Tibial nerve (tissue), 4 donors: ENCODE data around the gene AMBRA1. TPM values are rescaled to one million over a fixed set of nuclear protein-coding genes. Genes with fewer than 3 reads are reported as not detected.

Source experiments
- DNase-seq, 2 donors: peaks; one replicate each; pipeline ENCODE4 v3.0.0-alpha.2; 2019; ENCODE audit warnings: low spot score in 2 of 2
- H3K27ac ChIP-seq, 4 donors: fragments of 200-600 bp; sonication (generic) in 3 of 4; one replicate each; pipeline ENCODE4 v1.5.1; 2017 to 2019; ENCODE audit warnings: mild to moderate bottlenecking in 1 of 4
- H3K27me3 ChIP-seq, 2 donors: fragments of 200-600 bp; sonication (generic) in 1 of 2; one replicate each; pipeline versions ENCODE4 v1.5.1 to v1.6.0; 2017 to 2019
- H3K36me3 ChIP-seq, 3 donors: fragments of 200-600 bp; sonication (generic); one replicate each; pipeline ENCODE4 v1.5.1; 2018 to 2019
- H3K4me1 ChIP-seq, 4 donors: fragments of 200-600 bp; sonication (generic) in 3 of 4; one replicate each; pipeline ENCODE4 v1.5.1; 2017 to 2019
- H3K4me3 ChIP-seq, 4 donors: fragments of 200-600 bp; sonication (generic) in 3 of 4; one replicate each; pipeline ENCODE4 v1.5.1; 2017 to 2019; ENCODE audit warnings: mild to moderate bottlenecking in 1 of 4, moderate library complexity in 1 of 4
- H3K9me3 ChIP-seq, 4 donors: fragments of 200-600 bp; sonication (generic) in 3 of 4; one replicate each; pipeline ENCODE4 v1.5.1; 2017 to 2019
- CTCF ChIP-seq, 5 experiments: fragments of 200-600 bp in 3 of 5; fragments of 450-650 bp in 2 of 5; sonication (generic) in 3 of 5; IDR thresholded peaks; one replicate each; pipeline ENCODE4 v1.5.1; 2016 to 2019; ENCODE audit warnings: antibody characterized with exemption in 5 of 5, mild to moderate bottlenecking in 3 of 5, moderate library complexity in 2 of 5
- EP300 ChIP-seq, 2 donors: sonication (generic); formaldehyde crosslinking; IDR thresholded peaks; one replicate each; pipeline ENCODE4 v1.6.1; 2017; ENCODE audit warnings: antibody characterized with exemption in 2 of 2, mild to moderate bottlenecking in 1 of 2
- POLR2A ChIP-seq, 2 donors: fragments of 450-650 bp; IDR thresholded peaks; one replicate each; pipeline ENCODE4 v1.6.1; 2017; ENCODE audit warnings: antibody characterized with exemption in 2 of 2, mild to moderate bottlenecking in 2 of 2, moderate library complexity in 2 of 2
- WGBS, 2 donors: methylation state at CpG; one replicate each; pipeline ENCODE4 v1.1.5; 2018; 5-methylcytosine and 5-hydroxymethylcytosine counted together
- total RNA-seq, 4 donors: library from RNA; depleted of rRNA; stranded (reverse); fragments of >200 nt; gene quantifications; one replicate each; pipeline ENCODE4 v1.1.0, GENCODE V29; 2016

Gene AMBRA1
- total RNA-seq, 4 donors from 2014 or later = 31.0 to 43.7 (median 35.8) TPM

- DNase-seq = no peak
- Histone ChIP-seq H3K36me3 (peaks cover 0 to 43% (median 0%) of the 10 kb centered on the region in 3 donors), H3K4me3 (no peak overlapping the region), H3K27me3 (no peaks in the 10 kb centered on the region), H3K4me1 (peaks cover 0 to 4% (median 0%) of the 10 kb centered on the region in 4 donors), H3K9me3 (no peaks in the 10 kb centered on the region), H3K27ac (no peak overlapping the region)
- 73 to 75% methylated on average over 6 of the region's 6 CpGs for WGBS, 2 donors
- TF ChIP-seq CTCF (IDR thresholded peaks at IDR 0.05) (no peak), POLR2A (IDR thresholded peaks at IDR 0.05) (no peak), EP300 (IDR thresholded peaks at IDR 0.05) (no peak)
Measured at GRCh38 chr11:46437122-46437689, 156.6 kb downstream of the AMBRA1 start.

GRCh38 chr11:46436113-46436512 is 157.7 kb downstream of the AMBRA1 start:
- Histone ChIP-seq H3K27me3 (no peaks in the 10 kb centered on the region), H3K4me3 (no peak overlapping the region), H3K27ac (no peak overlapping the region), H3K36me3 (peaks cover 0 to 43% (median 0%) of the 10 kb centered on the region in 3 donors), H3K9me3 (no peaks in the 10 kb centered on the region), H3K4me1 (peaks cover 0 to 4% (median 0%) of the 10 kb centered on the region in 4 donors)
- 70 to 76% methylated on average over 3 of the region's 3 CpGs for WGBS, 2 donors
- TF ChIP-seq CTCF (IDR thresholded peaks at IDR 0.05) (no peak), EP300 (IDR thresholded peaks at IDR 0.05) (no peak), POLR2A (IDR thresholded peaks at IDR 0.05) (no peak)
- DNase-seq = no peak

GRCh38 chr11:46435679-46436078 is 158.1 kb downstream of the AMBRA1 start:
- Histone ChIP-seq H3K36me3 (peaks cover 0 to 43% (median 0%) of the 10 kb centered on the region in 3 donors), H3K27ac (no peak overlapping the region), H3K4me1 (peaks cover 0 to 4% (median 0%) of the 10 kb centered on the region in 4 donors), H3K9me3 (no peaks in the 10 kb centered on the region), H3K27me3 (no peaks in the 10 kb centered on the region), H3K4me3 (no peak overlapping the region)
- DNase-seq = no peak
- 52 to 63% methylated on average over 3 of the region's 3 CpGs for WGBS, 2 donors
- no peak for TF ChIP-seq EP300 (IDR thresholded peaks at IDR 0.05)
- no peak for TF ChIP-seq POLR2A (IDR thresholded peaks at IDR 0.05)

- no peaks in the 10 kb centered on the region for H3K4me1 ChIP-seq
- no peak overlapping the region for H3K4me3 ChIP-seq
- TF ChIP-seq CTCF (IDR thresholded peaks at IDR 0.05) (no peak), POLR2A (IDR thresholded peaks at IDR 0.05) (no peak), EP300 (IDR thresholded peaks at IDR 0.05) (no peak)
- H3K27ac ChIP-seq = no peak overlapping the region
- no peaks in the 10 kb centered on the region for H3K27me3 ChIP-seq
- DNase-seq = no peak
- H3K36me3 ChIP-seq = peaks cover 0 to 72% (median 0%) of the 10 kb centered on the region in 3 donors
- H3K9me3 ChIP-seq = no peaks in the 10 kb centered on the region
Measured at GRCh38 chr11:46431211-46431610, 162.6 kb downstream of the AMBRA1 start.

GRCh38 chr11:46429717-46430116 is 164.1 kb downstream of the AMBRA1 start:
- peaks cover 0 to 80% (median 0%) of the 10 kb centered on the region in 3 donors for H3K36me3 ChIP-seq
- 66 to 72% methylated on average over 3 of the region's 3 CpGs for WGBS, 2 donors

More at GRCh38 chr11:46429717-46430116, 164.1 kb downstream of the AMBRA1 start:
- Histone ChIP-seq H3K4me1 (no peaks in the 10 kb centered on the region), H3K27me3 (no peaks in the 10 kb centered on the region), H3K27ac (no peak overlapping the region), H3K9me3 (no peaks in the 10 kb centered on the region), H3K4me3 (no peak overlapping the region)
- DNase-seq = no peak
- TF ChIP-seq POLR2A (IDR thresholded peaks at IDR 0.05) (no peak), CTCF (IDR thresholded peaks at IDR 0.05) (no peak), EP300 (IDR thresholded peaks at IDR 0.05) (no peak)
